ENCODE measurements around the gene SELENOF.

Gene SELENOF

GRCh38 chr1:86828024-86828423, 85.9 kb downstream of the SELENOF start:
- TF ChIP-seq CTCF (IDR thresholded peaks at IDR 0.05; ENCODE audit: low read depth, low read length): no peak
- Histone ChIP-seq H3K9me3 (ENCODE audit: severe bottlenecking) (no peaks in the 10 kb centered on the region), H3K4me3 (ENCODE audit: low read depth, low read length) (no peak overlapping the region), H3K27ac (no peak overlapping the region), H3K36me3 (no peaks in the 10 kb centered on the region), H3K27me3 (ENCODE audit: insufficient read depth, low read depth, severe bottlenecking) (no peaks in the 10 kb centered on the region)
- DNase-seq: no peak

GRCh38 chr1:86826856-86827255, 87.1 kb downstream of the SELENOF start:
- Histone ChIP-seq H3K27me3 (ENCODE audit: insufficient read depth, low read depth, severe bottlenecking) (no peaks in the 10 kb centered on the region), H3K4me3 (ENCODE audit: low read depth, low read length) (no peak overlapping the region), H3K27ac (no peak overlapping the region), H3K36me3 (no peaks in the 10 kb centered on the region), H3K9me3 (ENCODE audit: severe bottlenecking) (no peaks in the 10 kb centered on the region)
- no peak for TF ChIP-seq CTCF (IDR thresholded peaks at IDR 0.05; ENCODE audit: low read depth, low read length)
- no peak for DNase-seq

GRCh38 chr1:86825319-86825718, 88.6 kb downstream of the SELENOF start:
- TF ChIP-seq CTCF (IDR thresholded peaks at IDR 0.05; ENCODE audit: low read depth, low read length): no peak
- DNase-seq: no peak
- H3K36me3 ChIP-seq: no peaks in the 10 kb centered on the region
- H3K4me3 ChIP-seq (ENCODE audit: low read depth, low read length): no peak overlapping the region
- H3K27me3 ChIP-seq (ENCODE audit: insufficient read depth, low read depth, severe bottlenecking): no peaks in the 10 kb centered on the region
- no peaks in the 10 kb centered on the region for H3K9me3 ChIP-seq (ENCODE audit: severe bottlenecking)
- H3K27ac ChIP-seq: no peak overlapping the region

- TF ChIP-seq CTCF (IDR thresholded peaks at IDR 0.05; ENCODE audit: low read depth, low read length): no peak
- no peaks in the 10 kb centered on the region for H3K36me3 ChIP-seq
- no peaks in the 10 kb centered on the region for H3K27me3 ChIP-seq (ENCODE audit: insufficient read depth, low read depth, severe bottlenecking)
- H3K9me3 ChIP-seq (ENCODE audit: severe bottlenecking): no peaks in the 10 kb centered on the region
- H3K4me3 ChIP-seq (ENCODE audit: low read depth, low read length): no peak overlapping the region
- no peak overlapping the region for H3K27ac ChIP-seq
- DNase-seq: no peak
Observed at GRCh38 chr1:86823821-86824500, 90.0 kb downstream of the SELENOF start.

- Histone ChIP-seq H3K36me3 (no peaks in the 10 kb centered on the region), H3K4me3 (ENCODE audit: low read depth, low read length) (no peak overlapping the region), H3K9me3 (ENCODE audit: severe bottlenecking) (no peaks in the 10 kb centered on the region), H3K27ac (no peak overlapping the region), H3K27me3 (ENCODE audit: insufficient read depth, low read depth, severe bottlenecking) (no peaks in the 10 kb centered on the region)
- no peak for TF ChIP-seq CTCF (IDR thresholded peaks at IDR 0.05; ENCODE audit: low read depth, low read length)
- no peak for DNase-seq
Observed at GRCh38 chr1:86823386-86823785, 90.5 kb downstream of the SELENOF start.

- H3K27me3 ChIP-seq (ENCODE audit: insufficient read depth, low read depth, severe bottlenecking): no peaks in the 10 kb centered on the region
- DNase-seq: no peak
- TF ChIP-seq CTCF (IDR thresholded peaks at IDR 0.05; ENCODE audit: low read depth, low read length): no peak
Observed at GRCh38 chr1:86822459-86822858, 91.5 kb downstream of the SELENOF start.

More at GRCh38 chr1:86822459-86822858, 91.5 kb downstream of the SELENOF start:
- Histone ChIP-seq H3K4me3 (ENCODE audit: low read depth, low read length) (no peak overlapping the region), H3K36me3 (no peaks in the 10 kb centered on the region), H3K27ac (no peak overlapping the region), H3K9me3 (ENCODE audit: severe bottlenecking) (peaks cover 7% of the 10 kb centered on the region)

All from WERI-Rb-1 (cell line).